Measurements from ENCODE around the gene TMPRSS3. TPM values are rescaled to one million over a fixed set of nuclear protein-coding genes. Genes with fewer than 3 reads are reported as not detected.

Gene TMPRSS3
- total and polyA plus RNA-seq, 2 of the 13 experiments (the other 11 are each of a cell fraction or from before 2014, with no cell fraction given): 2.8 to 16.9 TPM

DNA sequence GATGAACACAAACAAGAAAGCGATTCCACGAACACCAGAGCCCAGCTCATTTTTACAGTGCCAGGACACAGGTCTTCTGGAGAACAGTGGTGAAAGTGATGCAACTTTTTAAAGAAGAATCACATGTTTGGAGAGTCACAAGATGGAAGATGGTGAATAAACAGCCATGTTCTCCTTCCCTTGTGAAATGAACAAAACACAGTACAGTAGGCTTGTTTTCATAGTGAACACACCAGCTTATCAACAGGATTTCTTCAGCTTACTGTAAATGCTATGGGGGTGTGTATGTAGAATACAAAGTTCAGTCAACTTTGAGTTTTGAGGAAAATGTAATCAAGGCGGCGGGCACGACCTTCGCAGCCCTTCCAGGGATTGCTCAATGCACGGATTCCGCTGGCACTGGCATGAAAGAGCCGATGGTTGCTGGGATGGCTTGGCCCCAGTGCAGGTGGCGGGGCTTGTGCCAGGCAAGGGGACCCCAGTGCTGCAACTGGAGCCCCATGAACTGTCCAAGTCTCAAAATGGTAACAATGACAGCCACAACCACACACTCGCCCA, 9.7 kb downstream of the TMPRSS3 start (continued):
- TF ChIP-seq, protein P1, sequence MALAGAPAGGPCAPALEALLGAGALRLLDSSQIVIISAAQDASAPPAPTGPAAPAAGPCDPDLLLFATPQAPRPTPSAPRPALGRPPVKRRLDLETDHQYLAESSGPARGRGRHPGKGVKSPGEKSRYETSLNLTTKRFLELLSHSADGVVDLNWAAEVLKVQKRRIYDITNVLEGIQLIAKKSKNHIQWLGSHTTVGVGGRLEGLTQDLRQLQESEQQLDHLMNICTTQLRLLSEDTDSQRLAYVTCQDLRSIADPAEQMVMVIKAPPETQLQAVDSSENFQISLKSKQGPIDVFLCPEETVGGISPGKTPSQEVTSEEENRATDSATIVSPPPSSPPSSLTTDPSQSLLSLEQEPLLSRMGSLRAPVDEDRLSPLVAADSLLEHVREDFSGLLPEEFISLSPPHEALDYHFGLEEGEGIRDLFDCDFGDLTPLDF (CRISPR knock-in tag; IDR thresholded peaks at IDR 0.05): no peak
- no peak for TF ChIP-seq ZNF883 (CRISPR knock-in tag; IDR thresholded peaks at IDR 0.05; ENCODE audit: not compliant biosample characterization)
- TF ChIP-seq, protein P2, sequence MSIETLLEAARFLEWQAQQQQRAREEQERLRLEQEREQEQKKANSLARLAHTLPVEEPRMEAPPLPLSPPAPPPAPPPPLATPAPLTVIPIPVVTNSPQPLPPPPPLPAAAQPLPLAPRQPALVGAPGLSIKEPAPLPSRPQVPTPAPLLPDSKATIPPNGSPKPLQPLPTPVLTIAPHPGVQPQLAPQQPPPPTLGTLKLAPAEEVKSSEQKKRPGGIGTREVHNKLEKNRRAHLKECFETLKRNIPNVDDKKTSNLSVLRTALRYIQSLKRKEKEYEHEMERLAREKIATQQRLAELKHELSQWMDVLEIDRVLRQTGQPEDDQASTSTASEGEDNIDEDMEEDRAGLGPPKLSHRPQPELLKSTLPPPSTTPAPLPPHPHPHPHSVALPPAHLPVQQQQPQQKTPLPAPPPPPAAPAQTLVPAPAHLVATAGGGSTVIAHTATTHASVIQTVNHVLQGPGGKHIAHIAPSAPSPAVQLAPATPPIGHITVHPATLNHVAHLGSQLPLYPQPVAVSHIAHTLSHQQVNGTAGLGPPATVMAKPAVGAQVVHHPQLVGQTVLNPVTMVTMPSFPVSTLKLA (IDR thresholded peaks at IDR 0.05): no peak
- no peak for TF ChIP-seq HOXA7 (CRISPR knock-in tag; IDR thresholded peaks at IDR 0.05)
- TF ChIP-seq ZNF274 (CRISPR knock-in tag; IDR thresholded peaks at IDR 0.05): 0 out of 2 replicates have a peak, but pooled peaks have one; percentile 2
- no peak for TF ChIP-seq ZNF3 (CRISPR knock-in tag; IDR thresholded peaks at IDR 0.05)
- TF ChIP-seq ZSCAN29 (CRISPR knock-in tag; conservative IDR thresholded peaks at IDR 0.05): peak; percentile 73; the same call in 1 of the 2 replicates
- TF ChIP-seq SALL1 (CRISPR knock-in tag; IDR thresholded peaks at IDR 0.05): peak; percentile 98
- TF ChIP-seq JDP2 (CRISPR knock-in tag; IDR thresholded peaks at IDR 0.05; ENCODE audit: borderline replicate concordance): no peak
- TF ChIP-seq, protein P3, sequence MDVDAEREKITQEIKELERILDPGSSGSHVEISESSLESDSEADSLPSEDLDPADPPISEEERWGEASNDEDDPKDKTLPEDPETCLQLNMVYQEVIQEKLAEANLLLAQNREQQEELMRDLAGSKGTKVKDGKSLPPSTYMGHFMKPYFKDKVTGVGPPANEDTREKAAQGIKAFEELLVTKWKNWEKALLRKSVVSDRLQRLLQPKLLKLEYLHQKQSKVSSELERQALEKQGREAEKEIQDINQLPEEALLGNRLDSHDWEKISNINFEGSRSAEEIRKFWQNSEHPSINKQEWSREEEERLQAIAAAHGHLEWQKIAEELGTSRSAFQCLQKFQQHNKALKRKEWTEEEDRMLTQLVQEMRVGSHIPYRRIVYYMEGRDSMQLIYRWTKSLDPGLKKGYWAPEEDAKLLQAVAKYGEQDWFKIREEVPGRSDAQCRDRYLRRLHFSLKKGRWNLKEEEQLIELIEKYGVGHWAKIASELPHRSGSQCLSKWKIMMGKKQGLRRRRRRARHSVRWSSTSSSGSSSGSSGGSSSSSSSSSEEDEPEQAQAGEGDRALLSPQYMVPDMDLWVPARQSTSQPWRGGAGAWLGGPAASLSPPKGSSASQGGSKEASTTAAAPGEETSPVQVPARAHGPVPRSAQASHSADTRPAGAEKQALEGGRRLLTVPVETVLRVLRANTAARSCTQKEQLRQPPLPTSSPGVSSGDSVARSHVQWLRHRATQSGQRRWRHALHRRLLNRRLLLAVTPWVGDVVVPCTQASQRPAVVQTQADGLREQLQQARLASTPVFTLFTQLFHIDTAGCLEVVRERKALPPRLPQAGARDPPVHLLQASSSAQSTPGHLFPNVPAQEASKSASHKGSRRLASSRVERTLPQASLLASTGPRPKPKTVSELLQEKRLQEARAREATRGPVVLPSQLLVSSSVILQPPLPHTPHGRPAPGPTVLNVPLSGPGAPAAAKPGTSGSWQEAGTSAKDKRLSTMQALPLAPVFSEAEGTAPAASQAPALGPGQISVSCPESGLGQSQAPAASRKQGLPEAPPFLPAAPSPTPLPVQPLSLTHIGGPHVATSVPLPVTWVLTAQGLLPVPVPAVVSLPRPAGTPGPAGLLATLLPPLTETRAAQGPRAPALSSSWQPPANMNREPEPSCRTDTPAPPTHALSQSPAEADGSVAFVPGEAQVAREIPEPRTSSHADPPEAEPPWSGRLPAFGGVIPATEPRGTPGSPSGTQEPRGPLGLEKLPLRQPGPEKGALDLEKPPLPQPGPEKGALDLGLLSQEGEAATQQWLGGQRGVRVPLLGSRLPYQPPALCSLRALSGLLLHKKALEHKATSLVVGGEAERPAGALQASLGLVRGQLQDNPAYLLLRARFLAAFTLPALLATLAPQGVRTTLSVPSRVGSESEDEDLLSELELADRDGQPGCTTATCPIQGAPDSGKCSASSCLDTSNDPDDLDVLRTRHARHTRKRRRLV (CRISPR knock-in tag; IDR thresholded peaks at IDR 0.05): no peak
- TF ChIP-seq, protein P4, sequence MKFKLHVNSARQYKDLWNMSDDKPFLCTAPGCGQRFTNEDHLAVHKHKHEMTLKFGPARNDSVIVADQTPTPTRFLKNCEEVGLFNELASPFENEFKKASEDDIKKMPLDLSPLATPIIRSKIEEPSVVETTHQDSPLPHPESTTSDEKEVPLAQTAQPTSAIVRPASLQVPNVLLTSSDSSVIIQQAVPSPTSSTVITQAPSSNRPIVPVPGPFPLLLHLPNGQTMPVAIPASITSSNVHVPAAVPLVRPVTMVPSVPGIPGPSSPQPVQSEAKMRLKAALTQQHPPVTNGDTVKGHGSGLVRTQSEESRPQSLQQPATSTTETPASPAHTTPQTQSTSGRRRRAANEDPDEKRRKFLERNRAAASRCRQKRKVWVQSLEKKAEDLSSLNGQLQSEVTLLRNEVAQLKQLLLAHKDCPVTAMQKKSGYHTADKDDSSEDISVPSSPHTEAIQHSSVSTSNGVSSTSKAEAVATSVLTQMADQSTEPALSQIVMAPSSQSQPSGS (CRISPR knock-in tag; IDR thresholded peaks at IDR 0.05): peak; percentile 52; the same call in 1 of the 2 replicates
- TF ChIP-seq GTF2F1 (IDR thresholded peaks at IDR 0.05; ENCODE audit: low read length): no peak
- TF ChIP-seq RNF2 (conservative IDR thresholded peaks at IDR 0.05; ENCODE audit: low read depth): 0 out of 2 replicates have a peak, but pooled peaks have one; percentile 24
- no peak for TF ChIP-seq MED8 (CRISPR knock-in tag; IDR thresholded peaks at IDR 0.05; ENCODE audit: insufficient replicate concordance)
- TF ChIP-seq ATRX (CRISPR knock-in tag; IDR thresholded peaks at IDR 0.05; ENCODE audit: borderline replicate concordance): no peak
- TF ChIP-seq RBAK (CRISPR knock-in tag; IDR thresholded peaks at IDR 0.05): 0 out of 2 replicates have a peak, but pooled peaks have one; percentile 32
- TF ChIP-seq HDAC6 (IDR thresholded peaks at IDR 0.05; ENCODE audit: low read depth, low read length): no peak
- TF ChIP-seq ZNF788 (CRISPR knock-in tag; IDR thresholded peaks at IDR 0.05; ENCODE audit: borderline replicate concordance): peak; percentile 67; the same call in 1 of the 2 replicates
- no peak for TF ChIP-seq SP2 (CRISPR knock-in tag; IDR thresholded peaks at IDR 0.05)
- TF ChIP-seq MTA1 (CRISPR knock-in tag; IDR thresholded peaks at IDR 0.05; ENCODE audit: borderline replicate concordance): peak; percentile 96
- no peak for TF ChIP-seq PHF5A (CRISPR knock-in tag; IDR thresholded peaks at IDR 0.05; ENCODE audit: low read depth, unreplicated experiment)
- TF ChIP-seq ZBTB7A (CRISPR knock-in tag; IDR thresholded peaks at IDR 0.05): no peak

Data from HepG2 (cell line).